T-helper 9 cell (primary cell): ENCODE measurements around the gene SRPK1.
A peak's percentile ranks its signal among the peaks of the same experiment; 100 is the strongest.
"Not testable (repeated sequence)": the region's sequence is repeated elsewhere in the genome, so short reads cannot be mapped to it uniquely, and the experiment has no call there.

Experiments
- DNase-seq: peaks from one replicate; pipeline ENCODE4 v3.0.0-alpha.2; 2020
- total RNA-seq, 2 donors: gene quantifications; one replicate each; lab custom pipeline; 2026; lab: John Stamatoyannopoulos, UW

Gene SRPK1
- total RNA-seq, result 59.1 to 124 reads per million in 2 donors

DNA sequence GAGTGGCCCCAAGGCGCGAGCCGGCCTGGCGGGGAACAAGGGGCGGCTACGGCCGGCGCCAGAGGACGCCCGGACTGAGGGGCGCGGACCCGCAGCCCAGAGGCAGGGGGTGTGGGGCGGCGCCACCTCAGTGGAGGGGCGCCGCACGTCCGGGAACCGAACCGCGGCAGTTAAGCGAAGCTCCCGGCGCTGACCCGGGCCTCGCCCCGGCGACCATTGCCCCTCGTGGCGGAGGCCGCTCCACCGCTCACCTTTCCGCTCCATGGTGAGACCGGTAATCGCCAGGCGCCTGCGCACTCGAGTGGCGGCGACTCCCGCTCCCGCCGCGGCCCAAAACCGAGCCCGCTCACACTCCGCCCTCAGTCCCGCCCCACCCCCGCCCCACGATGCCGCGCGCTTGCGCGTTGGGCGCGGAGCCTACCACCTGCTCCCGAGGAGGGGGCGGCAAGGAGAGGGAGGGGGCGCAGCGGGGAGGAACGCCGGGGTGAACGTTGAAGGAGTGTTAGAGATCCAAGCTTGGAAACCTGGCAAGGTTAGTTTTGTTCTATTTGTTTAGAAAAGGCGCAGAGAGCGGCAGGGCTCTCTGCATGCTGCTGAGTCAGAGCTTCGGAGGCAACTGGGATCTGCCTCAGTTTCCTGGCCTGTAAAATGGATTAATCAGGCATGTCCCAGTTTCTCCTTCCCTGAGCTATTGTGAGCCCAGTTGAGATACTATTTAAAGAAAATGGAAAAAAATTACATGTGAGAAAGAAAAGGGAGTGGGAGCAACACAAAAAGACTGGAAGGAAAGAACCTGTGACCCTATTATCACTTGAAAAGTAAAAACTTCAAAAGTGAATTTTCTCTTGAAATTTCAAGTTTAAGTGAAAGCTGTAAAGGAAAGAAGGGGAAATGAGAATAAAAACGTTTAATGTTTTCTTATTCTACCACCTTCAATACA, at the start of gene SRPK1:
SRPK1 (minus strand) TSS at position 306 of the 940 bp plus-strand sequence; CDS start at position 264, 42 bp downstream.
- DNase-seq, result peak; percentile 72

- no peak for DNase-seq
These were observed 49.3 kb upstream of the SRPK1 start for GRCh38 chr6:35970181-35970580.

DNA sequence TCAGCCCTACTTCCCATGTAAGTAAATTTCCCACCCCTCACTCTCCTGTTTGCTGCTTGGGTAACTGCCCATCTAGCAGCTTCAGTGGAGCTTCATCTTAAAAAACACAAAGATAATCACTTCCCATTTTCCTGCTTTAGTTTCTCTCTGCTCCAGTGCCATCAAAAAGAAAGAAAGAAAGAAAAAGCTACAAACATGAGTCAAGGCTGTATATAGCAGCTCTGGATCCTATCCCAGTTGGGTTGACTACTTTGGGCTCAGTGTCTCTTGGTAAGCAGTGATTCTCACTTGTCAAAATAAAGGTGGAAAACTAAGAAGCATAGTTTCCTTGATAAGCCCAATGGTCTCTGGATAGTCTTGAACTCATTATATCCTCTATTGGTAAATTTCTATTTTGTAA, 48.7 kb upstream of the SRPK1 start:
- DNase-seq, result no peak

DNA sequence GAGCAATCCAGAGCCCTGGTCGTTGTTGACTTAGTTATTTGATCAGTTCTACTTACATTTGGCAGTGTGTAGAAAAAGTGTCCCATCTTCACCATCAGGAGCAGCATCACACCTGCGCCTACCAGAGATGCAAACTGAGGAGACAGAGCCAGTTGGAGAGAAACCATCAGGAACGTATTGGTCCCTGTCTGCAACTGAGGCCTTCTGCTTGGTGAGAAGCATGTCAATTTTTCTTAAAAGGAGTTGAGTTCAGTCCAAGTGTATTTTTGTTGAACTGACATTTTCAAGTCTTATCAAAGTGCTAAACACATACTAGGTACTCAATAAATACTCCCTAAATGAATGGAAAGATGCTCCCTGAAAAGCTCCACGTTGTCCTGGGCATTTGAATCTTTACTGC, 47.9 kb upstream of the SRPK1 start:
- no peak for DNase-seq

GRCh38 chr6:35967076-35967774, 46.3 kb upstream of the SRPK1 start:
- no peak for DNase-seq

- no peak for DNase-seq
These were observed 42.1 kb upstream of the SRPK1 start for GRCh38 chr6:35962779-35963560.

GRCh38 chr6:35960187-35960586, 39.3 kb upstream of the SRPK1 start:
- DNase-seq, result no peak

- no peak for DNase-seq
These were observed 35.1 kb upstream of the SRPK1 start for GRCh38 chr6:35955970-35956369.

GRCh38 chr6:35955521-35955920, 34.6 kb upstream of the SRPK1 start:
- no peak for DNase-seq

DNA sequence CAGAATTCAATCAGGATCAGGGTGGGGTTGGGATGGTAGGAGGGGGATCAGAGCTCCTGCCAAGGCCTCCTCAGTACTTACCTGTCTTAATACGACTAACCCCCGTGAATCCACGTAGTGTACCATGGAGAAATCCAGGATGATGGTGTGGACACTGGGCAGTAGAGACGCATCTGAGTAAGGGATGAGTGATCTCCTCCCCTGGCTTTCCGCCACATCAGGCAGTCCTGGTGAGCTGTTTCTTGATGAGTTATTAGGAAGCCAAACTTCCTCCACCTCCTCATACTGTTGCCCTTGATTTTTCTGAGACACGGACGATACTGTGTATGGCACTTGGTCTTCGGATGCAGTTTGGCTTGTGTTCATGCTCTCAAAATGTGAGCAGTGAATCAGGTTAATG, 34.2 kb upstream of the SRPK1 start:
- DNase-seq, result no peak

DNA sequence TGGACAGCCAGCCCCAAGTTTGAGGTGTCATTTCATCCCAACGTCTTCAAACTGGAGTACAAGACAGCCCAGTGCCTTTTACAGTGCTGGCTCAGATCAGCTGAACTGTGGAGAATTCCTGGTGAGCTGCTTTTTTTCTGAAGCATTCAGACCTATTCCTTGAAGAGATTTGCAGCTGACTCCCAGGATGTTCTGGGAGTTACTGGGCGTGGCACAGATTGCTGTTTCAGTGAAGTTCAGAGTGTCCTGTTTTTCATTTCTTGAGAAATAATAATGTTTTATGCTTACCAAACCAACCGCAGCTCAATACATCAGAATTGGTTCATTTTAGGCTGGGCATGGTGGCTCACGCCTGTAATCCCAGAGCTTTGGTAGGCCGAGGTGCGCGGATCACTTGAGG, 33.4 kb upstream of the SRPK1 start:
- no peak for DNase-seq

DNA sequence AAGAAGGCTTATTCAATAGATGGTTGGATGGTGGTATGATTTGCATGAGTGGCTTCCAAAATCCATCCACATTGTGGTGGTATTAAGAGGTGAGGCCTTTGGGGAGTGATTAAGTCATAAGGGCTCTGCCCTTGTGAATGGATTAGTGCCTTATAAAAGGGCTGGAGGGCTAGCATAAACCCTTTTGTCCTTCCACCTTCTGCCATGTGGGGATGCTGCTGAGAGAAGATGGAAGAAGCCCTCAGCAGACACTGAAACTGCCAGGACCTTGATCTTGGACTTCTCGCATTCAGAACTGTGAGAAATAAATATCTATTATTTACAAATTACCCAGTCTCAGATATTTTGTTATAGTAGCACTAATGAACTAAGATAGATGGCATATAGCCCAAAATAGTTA, 27.8 kb upstream of the SRPK1 start:
- no peak for DNase-seq

DNA sequence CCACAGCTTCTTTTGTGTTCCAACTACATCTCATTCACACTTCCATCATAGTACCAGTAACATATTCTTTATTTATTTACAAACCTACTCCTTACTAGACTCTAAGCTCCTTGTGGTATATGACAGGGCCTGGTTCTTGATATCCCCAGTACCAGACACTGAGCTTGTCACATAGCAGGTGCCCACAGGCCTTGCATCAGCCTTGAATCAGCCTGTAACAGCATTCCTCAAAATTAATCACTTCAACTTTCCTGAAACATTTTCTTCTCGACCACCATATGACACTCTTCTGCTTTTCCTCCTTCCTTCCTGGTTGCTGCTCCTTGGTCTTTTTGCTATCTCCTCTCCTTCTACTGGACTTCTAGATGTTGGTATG, 24.7 kb upstream of the SRPK1 start:
- no peak for DNase-seq

DNA sequence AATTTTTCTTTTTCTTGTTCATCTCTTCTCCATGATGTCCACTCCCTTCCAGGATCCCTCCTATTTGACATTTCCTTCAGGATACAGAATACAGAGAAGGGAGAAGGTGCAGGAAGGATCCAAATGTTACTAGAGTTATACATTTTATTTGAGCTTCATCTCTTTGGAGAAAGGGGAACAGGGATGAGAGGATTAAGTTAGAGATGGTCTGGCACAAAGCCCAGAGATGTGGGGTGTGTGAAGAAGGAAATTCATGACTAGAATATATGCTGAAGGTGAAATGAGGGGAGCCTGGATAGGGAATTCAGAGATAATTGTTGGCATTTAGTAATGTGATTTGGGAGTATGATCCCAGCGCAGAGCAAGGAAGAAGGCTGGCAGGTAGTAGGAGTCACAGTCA, 22.5 kb upstream of the SRPK1 start:
- no peak for DNase-seq

GRCh38 chr6:35942355-35942754, 21.5 kb upstream of the SRPK1 start:
- DNase-seq, result no peak

DNA sequence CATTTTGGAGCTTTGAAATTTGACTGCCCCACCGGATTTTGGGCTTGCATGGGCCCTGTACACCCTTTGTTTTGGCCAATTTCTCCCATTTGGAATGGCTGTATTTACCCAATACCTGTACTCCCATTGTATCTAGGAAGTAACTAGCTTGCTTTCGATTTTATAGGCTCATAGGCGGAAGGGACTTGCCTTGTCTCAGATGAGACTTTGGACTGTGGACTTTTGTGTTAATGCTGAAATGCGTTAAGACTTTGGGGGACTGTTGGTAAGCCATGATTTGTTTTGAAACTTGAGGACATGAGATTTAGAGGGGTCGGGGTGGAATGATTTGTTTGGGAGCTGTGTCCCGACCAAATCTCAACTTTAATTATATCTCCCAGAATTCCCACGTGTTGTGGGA, 20.3 kb upstream of the SRPK1 start:
- DNase-seq, result not testable (repeated sequence)

DNA sequence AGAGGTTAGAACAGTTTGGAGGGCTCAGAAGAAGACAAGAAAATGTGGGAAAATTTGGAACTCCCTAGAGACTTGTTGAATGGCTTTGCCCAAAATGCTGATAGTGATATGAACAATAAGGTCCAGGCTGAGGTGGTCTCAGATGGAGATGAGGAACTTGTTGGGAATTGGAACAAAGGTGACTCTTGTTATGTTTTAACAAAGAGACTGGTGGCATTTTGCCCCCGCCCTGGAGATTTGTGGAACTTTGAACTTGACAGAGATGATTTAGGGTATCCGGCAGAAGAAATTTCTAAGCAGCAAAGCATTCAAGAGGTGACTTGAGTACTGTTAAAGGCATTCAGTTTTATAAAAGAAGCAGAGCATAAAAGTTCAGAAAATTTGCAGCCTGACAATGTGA, 19.1 kb upstream of the SRPK1 start:
- DNase-seq, result not testable (repeated sequence)

- DNase-seq, result not testable (repeated sequence)
These were observed 18.4 kb upstream of the SRPK1 start for GRCh38 chr6:35939259-35939658.

GRCh38 chr6:35936681-35937359, 15.9 kb upstream of the SRPK1 start:
- no peak for DNase-seq

DNA sequence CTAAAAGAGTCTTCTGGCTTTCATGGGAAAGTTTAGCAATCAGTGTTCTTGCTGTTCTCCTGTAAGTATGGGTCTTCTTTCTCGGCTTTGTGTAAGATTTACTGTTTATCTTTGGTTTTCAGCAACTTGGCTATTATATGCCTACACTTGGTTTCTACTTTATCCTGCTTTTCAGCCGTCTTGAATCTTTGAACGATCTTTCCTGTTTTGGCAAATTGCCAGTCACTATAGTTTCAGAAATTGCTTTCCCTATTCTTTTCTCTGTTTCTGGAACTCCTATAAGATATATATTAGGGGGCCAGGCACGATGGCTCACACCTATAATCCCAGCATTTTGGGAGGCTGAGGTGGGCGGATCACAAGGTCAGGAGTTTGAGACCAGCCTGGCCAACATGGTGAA, 14.6 kb upstream of the SRPK1 start:
- DNase-seq, result no peak

- no peak for DNase-seq
These were observed 12.9 kb upstream of the SRPK1 start for GRCh38 chr6:35933844-35934243.

DNA sequence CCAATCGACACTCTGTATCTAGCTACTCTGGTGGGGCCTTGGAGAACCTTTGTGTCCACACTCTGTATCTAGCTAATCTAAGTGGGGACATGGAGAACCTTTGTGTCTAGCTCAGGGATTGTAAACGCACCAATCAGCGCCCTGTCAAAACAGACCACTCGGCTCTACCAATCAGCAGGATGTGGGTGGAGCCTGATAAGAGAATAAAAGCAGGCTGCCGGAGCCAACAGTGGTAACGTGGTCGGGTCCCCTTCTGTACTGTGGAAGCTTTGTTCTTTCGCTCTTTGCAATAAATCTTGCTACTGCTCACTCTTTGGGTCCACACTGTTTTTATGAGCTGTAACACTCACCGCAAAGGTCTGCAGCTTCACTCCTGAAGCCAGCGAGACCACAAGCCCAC, 11.0 kb upstream of the SRPK1 start:
- not testable (repeated sequence) for DNase-seq

GRCh38 chr6:35931120-35931561, 10.2 kb upstream of the SRPK1 start:
- no peak for DNase-seq
